Calu3 (cell line): Measurements from ENCODE around the gene MRPL55. TPM values are rescaled to one million over a fixed set of nuclear protein-coding genes. Genes with fewer than 3 reads are reported as not detected.

Source experiments
- BruUV-seq: library from RNA; stranded (reverse); fragments of 400-500 nt; replicated peaks from 2 replicates; lab custom pipeline; 2021; lab: Mats Ljungman, UMichigan
- CTCF ChIA-PET: fragments of 300-600 bp; sonication (Branson Sonifier 250); formaldehyde crosslinking; loops from one replicate; lab custom pipeline; 2022; ENCODE audit warnings: antibody characterized with exemption; lab: Charles Lee
- DNase-seq: peaks from one replicate; pipeline ENCODE4 v3.0.0; 2022
- H3K27ac Mint-ChIP-seq: one replicate; pipeline ENCODE4 v1.8.0; 2022; ENCODE audit warnings: mixed read lengths; ENCODE audit not compliant: unreplicated experiment
- H3K27me3 Mint-ChIP-seq: one replicate; pipeline ENCODE4 v1.8.0; 2022; ENCODE audit warnings: mixed read lengths; ENCODE audit not compliant: unreplicated experiment
- H3K36me3 Mint-ChIP-seq: one replicate; pipeline ENCODE4 v1.8.0; 2022; ENCODE audit warnings: mild to moderate bottlenecking, moderate library complexity, mixed read lengths; ENCODE audit not compliant: insufficient read depth, unreplicated experiment
- H3K4me1 Mint-ChIP-seq: one replicate; pipeline ENCODE4 v1.8.0; 2022; ENCODE audit warnings: mild to moderate bottlenecking, low read depth, mixed read lengths; ENCODE audit not compliant: unreplicated experiment
- H3K4me3 Mint-ChIP-seq: one replicate; pipeline ENCODE4 v1.8.0; 2022; ENCODE audit warnings: mild to moderate bottlenecking, low read depth, moderate library complexity, mixed read lengths; ENCODE audit not compliant: unreplicated experiment
- H3K9me3 Mint-ChIP-seq: one replicate; pipeline ENCODE4 v1.8.0; 2022; ENCODE audit warnings: low read depth, mixed read lengths; ENCODE audit not compliant: unreplicated experiment
- CTCF ChIP-seq: fragments of 200-600 bp; IDR thresholded peaks from one replicate; pipeline ENCODE4 v1.8.0; 2022; ENCODE audit warnings: antibody characterized with exemption; ENCODE audit not compliant: unreplicated experiment
- intact Hi-C: fragments of 100-400 bp; cut with micrococcal nuclease; formaldehyde crosslinking; loops from one replicate; pipeline ENCODE4 v1.10.0; 2022; ENCODE audit not compliant: unreplicated experiment
- total RNA-seq: library from RNA; stranded (reverse); gene quantifications from 2 replicates; pipeline ENCODE4 v1.2.3, GENCODE V29; 2022

Gene MRPL55
- total RNA-seq, 1 experiment from 2014 or later: 72.3 TPM

- H3K36me3 Mint-ChIP-seq: peaks cover 10% of the 10 kb centered on the region
- DNase-seq: peak; percentile 52
- peak overlapping the region; percentile 80 for H3K27ac Mint-ChIP-seq
- H3K4me1 Mint-ChIP-seq: peaks cover 17% of the 10 kb centered on the region
- no peak for TF ChIP-seq CTCF
- peak overlapping the region; percentile 79 for H3K4me3 Mint-ChIP-seq
- H3K9me3 Mint-ChIP-seq: no peaks in the 10 kb centered on the region
- intact Hi-C loops: loop anchor here (1.0 to 10.0 kb wide), 7 partner anchors 35 to 383 kb away; a partner anchor contains a TSS
- no peaks in the 10 kb centered on the region for H3K27me3 Mint-ChIP-seq
- CTCF ChIA-PET: interaction anchor here (0.7 to 3.3 kb wide), 5 partner anchors 34 to 383 kb away, joined by 3 to 32 read pairs (median 6); partner anchors contain the start of gene IBA57
- BruUV-seq: no TSS peak
These were observed 22.7 kb upstream of the MRPL55 start for GRCh38 chr1:228131766-228132165.

GRCh38 chr1:228125185-228125584 lies 16.1 kb upstream of the MRPL55 start:
- intact Hi-C loops: no loop called here
- DNase-seq: no peak
- no peak for TF ChIP-seq CTCF
- H3K36me3 Mint-ChIP-seq: no peaks in the 10 kb centered on the region
- BruUV-seq: no TSS peak
- H3K27ac Mint-ChIP-seq: no peak overlapping the region
- no peaks in the 10 kb centered on the region for H3K9me3 Mint-ChIP-seq
- CTCF ChIA-PET: no interaction called here
- no peaks in the 10 kb centered on the region for H3K27me3 Mint-ChIP-seq
- no peak overlapping the region for H3K4me3 Mint-ChIP-seq
- peaks cover 12% of the 10 kb centered on the region for H3K4me1 Mint-ChIP-seq

GRCh38 chr1:228123505-228123904 lies 14.4 kb upstream of the MRPL55 start:
- no peaks in the 10 kb centered on the region for H3K36me3 Mint-ChIP-seq
- H3K27ac Mint-ChIP-seq: no peak overlapping the region
- CTCF ChIA-PET: interaction anchor here (1.1 to 1.2 kb wide), 2 partner anchors 36 to 42 kb away, joined by 3 read pairs; partner anchors contain the start of gene IBA57
- no peak for TF ChIP-seq CTCF
- no peak for DNase-seq
- no TSS peak for BruUV-seq
- intact Hi-C loops: no loop called here
- H3K9me3 Mint-ChIP-seq: peaks cover 2% of the 10 kb centered on the region
- no peak overlapping the region for H3K4me3 Mint-ChIP-seq
- H3K27me3 Mint-ChIP-seq: no peaks in the 10 kb centered on the region
- H3K4me1 Mint-ChIP-seq: peaks cover 11% of the 10 kb centered on the region

- BruUV-seq: no TSS peak
- Mint-ChIP-seq H3K36me3 (no peaks in the 10 kb centered on the region), H3K27ac (no peak overlapping the region), H3K27me3 (no peaks in the 10 kb centered on the region), H3K4me1 (peaks cover 11% of the 10 kb centered on the region), H3K9me3 (peaks cover 5% of the 10 kb centered on the region), H3K4me3 (no peak overlapping the region)
- CTCF ChIA-PET: interaction anchor here (1.1 to 1.2 kb wide), 2 partner anchors 35 to 42 kb away, joined by 3 read pairs; partner anchors contain the start of gene IBA57
- intact Hi-C loops: no loop called here
- no peak for TF ChIP-seq CTCF
- DNase-seq: no peak
These were observed 13.9 kb upstream of the MRPL55 start for GRCh38 chr1:228122921-228123441.
